ENCODE measurements around the gene MBD6. TPM values are rescaled to one million over a fixed set of nuclear protein-coding genes. Genes with fewer than 3 reads are reported as not detected.

The MBD6 gene
- total RNA-seq, 1 donor from 2014 or later, result 3.6 TPM

- Histone ChIP-seq H3K9ac (peak within 1 kb of the TSS; percentile 98), H2AFZ (replicated peaks) (peak within 1 kb of the TSS; percentile 95), H3K4me1 (peaks cover 16% of the 10 kb centered on the region), H3F3A (ENCODE audit: low read depth) (peaks cover 18% of the 10 kb centered on the region), H3K27ac (no peak within 1 kb of the TSS), H3K27me3 (peaks cover 24% of the 10 kb centered on the region), H3K9me3 (ENCODE audit: low read depth) (no peaks in the 10 kb centered on the region), H4K20me1 (ENCODE audit: low read depth) (peaks cover 30% of the 10 kb centered on the region), H3K4me2 (peak within 1 kb of the TSS; percentile 92), H3K4me3 (peak within 1 kb of the TSS; percentile 93), H3K79me2 (ENCODE audit: low read depth) (peaks cover 47% of the 10 kb centered on the region), H3K36me3 (no peaks in the 10 kb centered on the region)
- no peak for TF ChIP-seq EZH2 (IDR thresholded peaks at IDR 0.05)
- TF ChIP-seq EZH2phosphoT487 (IDR thresholded peaks at IDR 0.05), result no peak
- peak; percentile 7 for TF ChIP-seq CTCF (IDR thresholded peaks at IDR 0.05)
- DNase-seq (ENCODE audit: low spot score), result peak; percentile 98
- peak within 1 kb of the TSS; percentile 96 for H3K27ac Mint-ChIP-seq
- no peaks in the 10 kb centered on the region for H3K9me3 Mint-ChIP-seq
- peaks cover 30% of the 10 kb centered on the region for H3K27me3 Mint-ChIP-seq (ENCODE audit: insufficient read depth, low read depth)
- H3K4me1 Mint-ChIP-seq, result peaks cover 33% of the 10 kb centered on the region
- no peaks in the 10 kb centered on the region for H3K36me3 Mint-ChIP-seq
- peak within 1 kb of the TSS; percentile 97 for H3K4me3 Mint-ChIP-seq
Observed at GRCh38 chr12:57546438-57547287, 24.0 kb downstream of the MBD6 start, which contains the start of gene DCTN2. DCTN2 (minus strand) TSS chr12:57547192; CDS start chr12:57547063, 129 bp downstream.

GRCh38 chr12:57547288-57548012 lies 24.8 kb downstream of the MBD6 start:
- Histone ChIP-seq H3K27me3 (peaks cover 24% of the 10 kb centered on the region), H3K4me1 (peaks cover 24% of the 10 kb centered on the region), H2AFZ (replicated peaks) (peak overlapping the region; percentile 6), H3K4me3 (peak overlapping the region; percentile 93), H4K20me1 (ENCODE audit: low read depth) (peaks cover 37% of the 10 kb centered on the region), H3K9ac (no peak overlapping the region), H3K36me3 (no peaks in the 10 kb centered on the region), H3K27ac (no peak overlapping the region), H3F3A (ENCODE audit: low read depth) (peaks cover 26% of the 10 kb centered on the region), H3K4me2 (peak overlapping the region; percentile 92), H3K9me3 (ENCODE audit: low read depth) (no peaks in the 10 kb centered on the region), H3K79me2 (ENCODE audit: low read depth) (peaks cover 51% of the 10 kb centered on the region)
- Mint-ChIP-seq H3K4me1 (peaks cover 41% of the 10 kb centered on the region), H3K4me3 (peak overlapping the region; percentile 97), H3K27ac (peak overlapping the region; percentile 96), H3K27me3 (ENCODE audit: insufficient read depth, low read depth) (peaks cover 36% of the 10 kb centered on the region), H3K36me3 (no peaks in the 10 kb centered on the region), H3K9me3 (no peaks in the 10 kb centered on the region)
- TF ChIP-seq EZH2 (IDR thresholded peaks at IDR 0.05) (no peak), CTCF (IDR thresholded peaks at IDR 0.05) (no peak), EZH2phosphoT487 (IDR thresholded peaks at IDR 0.05) (no peak)
- DNase-seq (ENCODE audit: low spot score), result no peak

- Histone ChIP-seq H3K79me2 (ENCODE audit: low read depth) (peaks cover 51% of the 10 kb centered on the region), H2AFZ (replicated peaks) (no peak overlapping the region), H3K4me1 (peaks cover 29% of the 10 kb centered on the region), H3F3A (ENCODE audit: low read depth) (peaks cover 31% of the 10 kb centered on the region), H3K36me3 (no peaks in the 10 kb centered on the region), H3K9me3 (ENCODE audit: low read depth) (no peaks in the 10 kb centered on the region), H3K9ac (no peak overlapping the region), H3K27me3 (peaks cover 24% of the 10 kb centered on the region), H3K4me3 (no peak overlapping the region), H4K20me1 (ENCODE audit: low read depth) (peaks cover 42% of the 10 kb centered on the region), H3K27ac (no peak overlapping the region), H3K4me2 (no peak overlapping the region)
- no peak for DNase-seq (ENCODE audit: low spot score)
- no peaks in the 10 kb centered on the region for H3K36me3 Mint-ChIP-seq
- H3K4me3 Mint-ChIP-seq, result no peak overlapping the region
- H3K4me1 Mint-ChIP-seq, result peaks cover 46% of the 10 kb centered on the region
- TF ChIP-seq EZH2 (IDR thresholded peaks at IDR 0.05) (no peak), EZH2phosphoT487 (IDR thresholded peaks at IDR 0.05) (no peak), CTCF (IDR thresholded peaks at IDR 0.05) (no peak)
- peaks cover 35% of the 10 kb centered on the region for H3K27me3 Mint-ChIP-seq (ENCODE audit: insufficient read depth, low read depth)
- H3K9me3 Mint-ChIP-seq, result no peaks in the 10 kb centered on the region
- no peak overlapping the region for H3K27ac Mint-ChIP-seq
Observed at GRCh38 chr12:57548013-57548315, 25.3 kb downstream of the MBD6 start.

Data from neural progenitor cell (in vitro differentiated cells).